Prostate gland (tissue), 2 donors: ENCODE data around the gene KYAT1.

Experiments
- POLR2A ChIP-seq: fragments of 450-650 bp; IDR thresholded peaks from one replicate; pipeline ENCODE4 v1.6.1; 2016; ENCODE audit warnings: antibody characterized with exemption, mild to moderate bottlenecking
- POLR2AphosphoS5 ChIP-seq: sonication (generic); formaldehyde crosslinking; IDR thresholded peaks from one replicate; pipeline ENCODE4 v1.6.1; 2017; ENCODE audit warnings: antibody characterized with exemption
- TF ChIP-seq, protein P1 (sequence below), 4 experiments: fragments of 200-600 bp in 2 of 4; fragments of 450-650 bp in 2 of 4; sonication (generic) in 2 of 4; IDR thresholded peaks; 1 replicate in 3 of 4; 2 replicates in 1 of 4; pipeline ENCODE4 v1.5.1; 2016 to 2019; ENCODE audit warnings: antibody characterized with exemption in 4 of 4, mild to moderate bottlenecking in 2 of 4, moderate library complexity in 2 of 4

GRCh38 chr9:128895556-128895955 is 13.8 kb upstream of the KYAT1 start:
- no peak for TF ChIP-seq POLR2AphosphoS5
- TF ChIP-seq, protein P1, sequence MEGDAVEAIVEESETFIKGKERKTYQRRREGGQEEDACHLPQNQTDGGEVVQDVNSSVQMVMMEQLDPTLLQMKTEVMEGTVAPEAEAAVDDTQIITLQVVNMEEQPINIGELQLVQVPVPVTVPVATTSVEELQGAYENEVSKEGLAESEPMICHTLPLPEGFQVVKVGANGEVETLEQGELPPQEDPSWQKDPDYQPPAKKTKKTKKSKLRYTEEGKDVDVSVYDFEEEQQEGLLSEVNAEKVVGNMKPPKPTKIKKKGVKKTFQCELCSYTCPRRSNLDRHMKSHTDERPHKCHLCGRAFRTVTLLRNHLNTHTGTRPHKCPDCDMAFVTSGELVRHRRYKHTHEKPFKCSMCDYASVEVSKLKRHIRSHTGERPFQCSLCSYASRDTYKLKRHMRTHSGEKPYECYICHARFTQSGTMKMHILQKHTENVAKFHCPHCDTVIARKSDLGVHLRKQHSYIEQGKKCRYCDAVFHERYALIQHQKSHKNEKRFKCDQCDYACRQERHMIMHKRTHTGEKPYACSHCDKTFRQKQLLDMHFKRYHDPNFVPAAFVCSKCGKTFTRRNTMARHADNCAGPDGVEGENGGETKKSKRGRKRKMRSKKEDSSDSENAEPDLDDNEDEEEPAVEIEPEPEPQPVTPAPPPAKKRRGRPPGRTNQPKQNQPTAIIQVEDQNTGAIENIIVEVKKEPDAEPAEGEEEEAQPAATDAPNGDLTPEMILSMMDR (IDR thresholded peaks at IDR 0.05): no peak
- no peak for TF ChIP-seq POLR2A
